NCI-H1930 (cell line): ENCODE results near the gene B3GLCT.
"Not testable (repeated sequence)": the region's sequence is repeated elsewhere in the genome, so short reads cannot be mapped to it uniquely, and the experiment has no call there.

Source experiments
- DNase-seq, 2 experiments: peaks; one replicate each; lab custom pipeline; 2025; lab: John Stamatoyannopoulos, UW

B3GLCT gene

GRCh38 chr13:31278869-31279268, 79.1 kb downstream of the B3GLCT start:
- no peak for DNase-seq

- no peak for DNase-seq
Observed at GRCh38 chr13:31282741-31283455, 83.1 kb downstream of the B3GLCT start.

- no peak for DNase-seq
Observed at GRCh38 chr13:31286930-31287329, 87.2 kb downstream of the B3GLCT start.

- DNase-seq, result no peak
Observed at GRCh38 chr13:31301119-31301518, 101.3 kb downstream of the B3GLCT start.

- DNase-seq, result no peak
Observed at GRCh38 chr13:31310356-31310755, 110.6 kb downstream of the B3GLCT start.

- no peak for DNase-seq
Observed at GRCh38 chr13:31310786-31311185, 111.0 kb downstream of the B3GLCT start.

- no peak for DNase-seq
Observed at GRCh38 chr13:31311921-31312320, 112.1 kb downstream of the B3GLCT start.

GRCh38 chr13:31314961-31315360, 115.2 kb downstream of the B3GLCT start:
- no peak for DNase-seq

GRCh38 chr13:31320946-31321345, 121.2 kb downstream of the B3GLCT start:
- no peak for DNase-seq

GRCh38 chr13:31321457-31321856, 121.7 kb downstream of the B3GLCT start:
- DNase-seq, result no peak

GRCh38 chr13:31322026-31322425, 122.3 kb downstream of the B3GLCT start:
- DNase-seq, result no peak

GRCh38 chr13:31322702-31323405, 123.1 kb downstream of the B3GLCT start:
- no peak for DNase-seq

- no peak for DNase-seq
Observed at GRCh38 chr13:31327182-31327860, 127.5 kb downstream of the B3GLCT start.

- no peak for DNase-seq
Observed at GRCh38 chr13:31328549-31329235, 128.9 kb downstream of the B3GLCT start.

- no peak for DNase-seq
Observed at GRCh38 chr13:31330236-31330635, 130.5 kb downstream of the B3GLCT start.

GRCh38 chr13:31331068-31331467, 131.3 kb downstream of the B3GLCT start:
- DNase-seq, result no peak

- no peak for DNase-seq
Observed at GRCh38 chr13:31334547-31334946, 134.8 kb downstream of the B3GLCT start.

GRCh38 chr13:31334994-31335557, 135.3 kb downstream of the B3GLCT start:
- DNase-seq, result no peak

- not testable (repeated sequence) for DNase-seq
Observed at GRCh38 chr13:31339616-31340015, 139.8 kb downstream of the B3GLCT start.

GRCh38 chr13:31340848-31341247, 141.1 kb downstream of the B3GLCT start:
- not testable (repeated sequence) for DNase-seq

- no peak for DNase-seq
Observed at GRCh38 chr13:31346891-31347290, 147.1 kb downstream of the B3GLCT start.

GRCh38 chr13:31349156-31349555, 149.4 kb downstream of the B3GLCT start:
- DNase-seq, result no peak
